ENCODE results near the gene ITPR2.

- TF ChIP-seq CTCF (conservative IDR thresholded peaks at IDR 0.05; ENCODE audit: low read length) (no peak), EZH2phosphoT487 (IDR thresholded peaks at IDR 0.05; ENCODE audit: borderline replicate concordance) (no peak)
These were observed 47.6 kb upstream of the ITPR2 start for GRCh38 chr12:26880625-26881024.

Data from Loucy (cell line).